GM20000 (cell line): Measurements from ENCODE around the gene HEPN1.

Experiments
- DNase-seq: peaks from one replicate; pipeline ENCODE4 v3.0.0; 2012; ENCODE audit warnings: low spot score
- TF ChIP-seq, protein P1 (sequence below): IDR thresholded peaks from 2 replicates; pipeline ENCODE4 v1.5.1; 2012; ENCODE audit warnings: mild to moderate bottlenecking, control low read depth; ENCODE audit errors: extremely low read depth, missing control alignments

Gene HEPN1

DNA sequence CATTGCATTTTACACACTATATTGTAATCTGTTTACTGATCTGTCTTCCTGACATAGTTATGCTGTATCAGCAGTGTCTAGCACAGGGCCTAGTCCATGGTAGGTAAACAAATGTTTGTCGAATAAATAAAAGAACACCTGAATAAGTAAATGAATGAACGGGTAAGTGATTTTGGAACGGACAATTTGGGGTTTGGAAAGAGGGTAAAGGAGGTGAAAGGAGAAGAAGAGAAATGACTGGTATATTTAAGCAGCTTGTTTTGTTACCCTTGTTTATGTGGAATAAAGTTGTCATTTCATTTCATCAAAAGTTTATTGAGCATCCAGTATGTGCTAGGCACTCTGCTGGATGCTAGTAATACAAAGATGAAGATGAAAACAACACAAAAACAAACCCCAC lies at the start of gene HEPN1:
Gene HEPN1, plus strand, starts transcription at position 301 of the 400 bp plus-strand sequence.
- TF ChIP-seq, protein P1, sequence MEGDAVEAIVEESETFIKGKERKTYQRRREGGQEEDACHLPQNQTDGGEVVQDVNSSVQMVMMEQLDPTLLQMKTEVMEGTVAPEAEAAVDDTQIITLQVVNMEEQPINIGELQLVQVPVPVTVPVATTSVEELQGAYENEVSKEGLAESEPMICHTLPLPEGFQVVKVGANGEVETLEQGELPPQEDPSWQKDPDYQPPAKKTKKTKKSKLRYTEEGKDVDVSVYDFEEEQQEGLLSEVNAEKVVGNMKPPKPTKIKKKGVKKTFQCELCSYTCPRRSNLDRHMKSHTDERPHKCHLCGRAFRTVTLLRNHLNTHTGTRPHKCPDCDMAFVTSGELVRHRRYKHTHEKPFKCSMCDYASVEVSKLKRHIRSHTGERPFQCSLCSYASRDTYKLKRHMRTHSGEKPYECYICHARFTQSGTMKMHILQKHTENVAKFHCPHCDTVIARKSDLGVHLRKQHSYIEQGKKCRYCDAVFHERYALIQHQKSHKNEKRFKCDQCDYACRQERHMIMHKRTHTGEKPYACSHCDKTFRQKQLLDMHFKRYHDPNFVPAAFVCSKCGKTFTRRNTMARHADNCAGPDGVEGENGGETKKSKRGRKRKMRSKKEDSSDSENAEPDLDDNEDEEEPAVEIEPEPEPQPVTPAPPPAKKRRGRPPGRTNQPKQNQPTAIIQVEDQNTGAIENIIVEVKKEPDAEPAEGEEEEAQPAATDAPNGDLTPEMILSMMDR: no peak
- no peak for DNase-seq

DNA sequence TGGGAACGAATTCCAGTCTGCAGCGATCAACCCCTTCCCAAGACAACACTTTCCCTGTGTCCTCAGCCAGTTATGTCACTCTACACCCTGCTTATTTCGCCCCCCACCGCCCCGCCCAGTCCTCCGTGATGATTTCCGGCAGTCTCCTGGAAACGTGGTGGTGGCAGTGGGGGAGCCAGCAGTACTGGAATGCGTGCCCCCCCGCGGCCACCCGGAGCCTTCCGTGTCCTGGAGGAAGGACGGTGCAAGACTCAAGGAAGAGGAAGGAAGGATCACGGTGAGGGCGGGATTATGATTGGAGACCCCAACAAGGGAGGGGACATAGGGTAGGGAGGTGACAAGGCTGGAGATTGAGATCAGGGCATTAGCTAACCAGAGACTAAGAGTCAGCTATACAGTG lies 49.7 kb upstream of the HEPN1 start:
- DNase-seq: no peak
- TF ChIP-seq, protein P1: no peak

DNA sequence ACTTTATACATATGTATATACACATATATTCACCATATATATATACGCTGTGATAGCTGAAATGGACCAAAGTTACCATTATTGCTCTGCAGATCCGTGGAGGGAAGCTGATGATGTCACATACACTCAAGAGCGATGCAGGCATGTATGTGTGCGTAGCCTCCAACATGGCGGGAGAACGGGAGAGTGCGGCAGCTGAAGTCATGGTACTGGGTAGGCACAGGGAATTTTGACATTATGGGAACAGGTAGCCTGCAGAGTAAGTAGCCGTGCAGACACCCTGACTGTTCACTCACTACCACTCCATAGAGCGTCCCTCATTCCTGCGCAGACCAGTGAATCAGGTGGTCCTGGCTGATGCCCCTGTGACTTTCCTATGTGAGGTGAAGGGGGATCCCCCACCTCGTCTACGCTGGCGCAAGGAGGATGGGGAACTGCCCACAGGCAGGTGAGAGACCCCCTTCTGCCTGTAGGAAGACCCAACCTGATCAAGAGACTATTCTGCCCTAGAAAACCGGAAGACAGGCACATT lies 49.1 kb upstream of the HEPN1 start:
- TF ChIP-seq, protein P1: no peak
- no peak for DNase-seq

DNA sequence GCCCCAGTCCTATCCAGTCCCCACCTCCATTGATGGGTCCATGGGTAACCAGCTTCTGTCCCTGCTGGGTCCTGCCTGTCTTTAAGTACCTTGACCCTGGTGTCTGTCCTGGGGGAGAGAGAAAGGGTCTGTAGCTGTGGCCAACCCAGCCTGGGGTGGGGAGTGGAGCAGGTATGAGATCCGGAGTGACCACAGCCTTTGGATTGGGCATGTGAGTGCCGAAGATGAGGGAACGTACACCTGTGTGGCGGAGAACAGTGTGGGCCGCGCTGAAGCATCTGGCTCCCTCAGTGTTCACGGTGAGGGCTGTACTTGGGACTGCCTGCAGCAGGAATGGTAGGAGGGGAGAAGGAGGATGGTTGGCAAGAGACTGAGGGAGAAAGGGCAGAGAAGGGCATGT lies 48.6 kb upstream of the HEPN1 start:
- TF ChIP-seq, protein P1: no peak

DNA sequence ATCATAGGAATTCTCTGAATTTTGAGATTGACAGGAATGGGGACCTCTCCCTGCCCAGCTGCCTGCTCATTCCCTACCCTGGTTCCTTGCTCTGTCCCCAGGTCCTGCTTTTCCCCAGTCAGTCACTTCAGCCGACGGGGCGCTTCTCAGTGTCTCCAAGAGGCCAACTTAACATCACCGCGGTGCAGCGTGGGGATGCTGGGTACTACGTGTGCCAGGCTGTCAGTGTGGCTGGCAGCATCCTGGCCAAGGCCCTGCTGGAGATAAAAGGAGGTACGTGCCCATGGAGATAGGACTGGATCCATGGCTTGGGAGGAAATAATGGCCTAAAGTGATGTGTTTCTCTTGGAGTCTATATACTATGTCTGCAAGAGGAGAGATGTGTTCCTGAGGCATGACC lies 46.8 kb upstream of the HEPN1 start:
- TF ChIP-seq, protein P1: no peak
- DNase-seq: no peak

More for the DNA sequence above, 48.6 kb upstream of the HEPN1 start:
- DNase-seq: no peak

DNA sequence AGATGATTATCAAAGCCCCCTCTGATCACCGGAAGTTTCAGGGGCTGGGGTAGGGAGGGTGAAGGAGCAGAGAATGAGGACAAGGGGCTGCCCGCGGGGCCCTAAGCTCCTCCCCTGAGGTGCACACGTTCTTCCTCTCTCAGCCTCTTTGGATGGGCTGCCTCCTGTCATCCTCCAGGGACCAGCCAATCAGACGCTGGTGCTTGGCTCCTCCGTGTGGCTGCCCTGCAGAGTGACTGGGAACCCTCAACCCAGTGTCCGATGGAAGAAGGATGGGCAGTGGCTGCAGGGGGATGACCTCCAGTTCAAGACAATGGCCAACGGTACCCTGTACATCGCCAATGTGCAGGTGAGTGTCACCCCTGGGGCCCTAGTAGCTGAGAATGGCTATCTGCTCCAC lies 46.3 kb upstream of the HEPN1 start:
- TF ChIP-seq, protein P1: no peak
- no peak for DNase-seq

DNA sequence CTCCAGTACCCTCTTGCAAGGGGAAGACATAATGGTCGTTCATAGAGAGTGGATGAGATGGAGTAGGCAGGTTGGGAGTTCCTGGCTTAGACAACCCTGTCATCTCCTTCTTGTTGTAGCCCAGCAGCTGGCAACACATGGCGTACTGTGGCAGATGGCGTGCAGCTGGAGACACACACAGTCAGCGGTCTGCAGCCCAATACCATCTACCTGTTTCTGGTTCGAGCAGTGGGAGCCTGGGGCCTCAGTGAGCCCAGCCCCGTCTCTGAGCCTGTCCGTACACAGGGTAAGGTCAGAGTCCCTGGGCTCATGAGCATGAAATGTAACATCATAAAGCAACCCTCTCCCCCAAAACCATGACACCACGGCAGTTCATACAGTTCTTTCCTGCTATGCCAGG lies 45.1 kb upstream of the HEPN1 start:
- TF ChIP-seq, protein P1: no peak

More for the DNA sequence above, 45.1 kb upstream of the HEPN1 start:
- no peak for DNase-seq
